Measurements from ENCODE around the gene UROS.

UROS gene

DNA sequence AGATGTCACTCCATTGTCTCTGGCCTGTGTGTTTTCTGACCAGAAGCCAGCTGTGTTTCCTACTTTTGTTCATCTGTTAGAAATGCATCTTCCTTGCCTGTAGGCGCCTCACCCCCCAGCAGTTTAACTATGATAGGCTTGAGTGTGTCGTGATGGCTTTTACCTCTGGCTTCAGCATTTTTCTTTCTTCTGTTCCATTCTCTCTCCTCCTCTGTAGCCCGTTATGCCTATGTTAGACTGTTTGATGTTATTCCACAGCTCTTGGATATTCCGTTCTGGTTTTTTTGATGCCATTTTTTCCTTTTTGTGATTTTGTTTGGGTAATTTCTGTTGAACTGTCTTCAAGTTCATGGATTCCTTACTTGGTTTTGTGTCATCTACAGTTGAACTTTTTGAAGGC is 65.3 kb downstream of the UROS start:
- no peak for DNase-seq

- DNase-seq, result no peak
Measured at GRCh38 chr10:125756853-125757487, 66.1 kb downstream of the UROS start.

DNA sequence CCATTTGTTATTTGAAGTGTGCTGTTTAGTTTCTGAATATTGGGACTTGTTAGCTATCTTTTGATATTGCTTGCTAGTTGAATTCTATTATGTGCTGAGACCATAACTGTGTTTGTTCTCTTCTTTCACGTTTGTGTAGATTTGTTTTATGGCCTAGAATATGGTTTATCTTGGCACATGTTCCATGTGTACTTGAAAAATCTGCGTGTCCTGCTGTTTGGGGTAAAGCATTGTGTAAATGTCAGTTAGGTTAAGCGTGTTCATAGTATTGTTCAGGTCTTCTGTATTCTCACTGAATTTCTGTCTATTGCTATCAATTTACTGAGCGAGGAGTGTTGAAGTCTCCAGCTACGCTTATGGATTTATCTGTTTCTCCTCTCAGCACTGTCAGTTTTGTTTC is 66.9 kb downstream of the UROS start:
- no peak for DNase-seq

GRCh38 chr10:125747417-125747816 is 75.6 kb downstream of the UROS start:
- DNase-seq, result no peak

DNA sequence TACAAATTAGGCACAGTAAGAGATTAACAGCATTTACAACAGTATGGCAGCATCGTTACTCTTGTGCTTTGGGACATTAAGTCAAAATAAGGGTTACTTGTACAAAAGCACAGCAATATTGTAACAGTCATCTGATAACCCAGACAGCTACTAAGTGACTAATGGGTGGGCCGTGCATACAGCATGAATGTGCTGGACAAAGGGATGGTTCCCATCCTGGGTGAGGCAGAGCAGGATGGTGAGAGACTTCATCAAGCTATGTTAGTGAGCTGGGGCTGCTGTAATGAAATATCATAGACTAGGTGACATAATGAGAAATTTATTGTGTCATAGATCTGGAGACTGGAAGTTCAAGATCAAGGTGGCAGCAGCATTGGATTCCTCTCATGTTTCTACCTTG is 78.1 kb downstream of the UROS start:
- no peak for DNase-seq

GRCh38 chr10:125742465-125742864 is 80.6 kb downstream of the UROS start:
- no peak for DNase-seq

DNA sequence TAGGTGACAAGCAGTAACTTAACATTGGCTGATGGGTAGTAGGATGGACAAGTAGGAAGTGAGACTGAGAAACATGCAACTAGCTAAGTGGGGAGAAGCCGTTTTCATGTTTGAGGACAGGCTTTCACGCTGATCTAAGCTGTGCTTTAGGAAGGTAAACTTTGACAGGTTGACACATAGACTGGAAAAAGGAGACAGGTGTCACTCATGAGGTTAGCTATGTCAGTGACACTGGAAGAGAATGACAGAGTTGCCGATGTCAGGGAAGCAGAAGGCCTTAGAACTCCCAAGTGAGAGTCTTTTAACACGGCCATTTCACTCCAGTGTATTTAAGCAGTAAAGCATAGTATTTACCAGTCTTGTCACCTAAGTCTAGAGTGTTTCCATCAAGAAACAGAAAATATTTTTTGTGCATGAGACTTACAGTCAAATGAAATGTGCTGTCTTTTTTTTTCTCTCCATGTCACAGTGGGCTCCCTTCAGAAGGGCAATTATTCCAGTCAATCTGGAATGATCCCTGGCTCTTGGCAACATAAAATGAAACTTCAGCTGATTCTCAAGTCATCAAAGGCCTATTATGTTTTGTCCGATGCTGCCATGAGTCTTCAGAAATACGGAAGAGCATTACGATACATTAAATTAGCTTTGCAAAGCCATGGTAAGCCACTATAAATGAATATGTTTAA is 82.9 kb downstream of the UROS start:
- DNase-seq, result no peak

All from activated CD4-positive, alpha-beta T cell treated with anti-CD3 and anti-CD28 coated beads, Interleukin-2, Interleukin-6, amounts not matched to agents 100 ng/mL and 50 ng/mL, durations not matched to agents 16 hours and 8 hours (primary cell).